ENCODE data around the gene ADAMTSL2.

The ADAMTSL2 gene

GRCh38 chr9:133587051-133587450 is 52.5 kb downstream of the ADAMTSL2 start:
- ATAC-seq: no peak
- no peak for TF ChIP-seq RARB (CRISPR knock-in tag; IDR thresholded peaks at IDR 0.05)
- TF ChIP-seq ZFP3 (CRISPR knock-in tag; IDR thresholded peaks at IDR 0.05): no peak
- TF ChIP-seq POU6F1 (CRISPR knock-in tag; IDR thresholded peaks at IDR 0.05; ENCODE audit: borderline replicate concordance, low read depth): no peak
- no peak for TF ChIP-seq ZNF70 (CRISPR knock-in tag; IDR thresholded peaks at IDR 0.05)
- no peak for TF ChIP-seq ZFP30 (CRISPR knock-in tag; IDR thresholded peaks at IDR 0.05)
- TF ChIP-seq PPARA (CRISPR knock-in tag; IDR thresholded peaks at IDR 0.05; ENCODE audit: borderline replicate concordance): no peak
- no peak for TF ChIP-seq PATZ1 (CRISPR knock-in tag; IDR thresholded peaks at IDR 0.05; ENCODE audit: borderline replicate concordance)
- TF ChIP-seq ISL1 (CRISPR knock-in tag; IDR thresholded peaks at IDR 0.05): no peak
- no peak for TF ChIP-seq ARNTL (CRISPR knock-in tag; IDR thresholded peaks at IDR 0.05; ENCODE audit: borderline replicate concordance, low read depth)
- no peak for TF ChIP-seq TSHZ2 (CRISPR knock-in tag; IDR thresholded peaks at IDR 0.05)
- no peak for TF ChIP-seq GLIS3 (CRISPR knock-in tag; IDR thresholded peaks at IDR 0.05)
- TF ChIP-seq CREB5 (CRISPR knock-in tag; IDR thresholded peaks at IDR 0.05; ENCODE audit: low read depth): no peak
- TF ChIP-seq ZC3H10 (CRISPR knock-in tag; IDR thresholded peaks at IDR 0.05): no peak
- TF ChIP-seq BACH2 (CRISPR knock-in tag; IDR thresholded peaks at IDR 0.05; ENCODE audit: borderline replicate concordance): no peak
- no peak for TF ChIP-seq ZNF8 (CRISPR knock-in tag; IDR thresholded peaks at IDR 0.05)
- TF ChIP-seq CSRNP3 (CRISPR knock-in tag; IDR thresholded peaks at IDR 0.05): no peak
- no peak for TF ChIP-seq OSR1 (CRISPR knock-in tag; IDR thresholded peaks at IDR 0.05)
- TF ChIP-seq TOX (CRISPR knock-in tag; IDR thresholded peaks at IDR 0.05; ENCODE audit: borderline replicate concordance): no peak

- no peak for ATAC-seq
- TF ChIP-seq ZFP3 (CRISPR knock-in tag; IDR thresholded peaks at IDR 0.05) (no peak), CREB5 (CRISPR knock-in tag; IDR thresholded peaks at IDR 0.05; ENCODE audit: low read depth) (no peak), ZC3H10 (CRISPR knock-in tag; IDR thresholded peaks at IDR 0.05) (no peak), ZNF8 (CRISPR knock-in tag; IDR thresholded peaks at IDR 0.05) (no peak), ZFP30 (CRISPR knock-in tag; IDR thresholded peaks at IDR 0.05) (no peak), TCF4 (CRISPR knock-in tag; IDR thresholded peaks at IDR 0.05; ENCODE audit: borderline replicate concordance) (no peak), CSRNP3 (CRISPR knock-in tag; IDR thresholded peaks at IDR 0.05) (no peak), ESRRG (CRISPR knock-in tag; IDR thresholded peaks at IDR 0.05) (no peak), TOX (CRISPR knock-in tag; IDR thresholded peaks at IDR 0.05; ENCODE audit: borderline replicate concordance) (no peak), TSHZ2 (CRISPR knock-in tag; IDR thresholded peaks at IDR 0.05) (no peak), OSR1 (CRISPR knock-in tag; IDR thresholded peaks at IDR 0.05) (no peak), ZNF70 (CRISPR knock-in tag; IDR thresholded peaks at IDR 0.05) (no peak), CSDC2 (CRISPR knock-in tag; IDR thresholded peaks at IDR 0.05) (no peak), POU6F1 (CRISPR knock-in tag; IDR thresholded peaks at IDR 0.05; ENCODE audit: borderline replicate concordance, low read depth) (no peak), ISL1 (CRISPR knock-in tag; IDR thresholded peaks at IDR 0.05) (no peak), ARNTL (CRISPR knock-in tag; IDR thresholded peaks at IDR 0.05; ENCODE audit: borderline replicate concordance, low read depth) (no peak), RARB (CRISPR knock-in tag; IDR thresholded peaks at IDR 0.05) (no peak)
Observed at GRCh38 chr9:133587466-133587865, 53.0 kb downstream of the ADAMTSL2 start.
